Keratinocyte (primary cell): Measurements from ENCODE around the gene TENM4. TPM values are rescaled to one million over a fixed set of nuclear protein-coding genes. Genes with fewer than 3 reads are reported as not detected.

Experiments
- DNase-seq: peaks from one replicate; pipeline ENCODE4 v3.0.0-alpha.2; 2011; ENCODE audit warnings: low read depth, missing footprints, low spot score
- FAIRE-seq: peaks from 2 replicates; lab custom pipeline; 2011; peaks lifted over from hg19 to GRCh38; lab: Jason Lieb, UNC
- H2AFZ ChIP-seq: 2 replicates; pipeline ENCODE4 v1.6.0; 2012; ENCODE audit warnings: low read length, control low read depth, inconsistent platforms; ENCODE audit not compliant: control insufficient read depth
- H3K27ac ChIP-seq: 2 replicates; pipeline ENCODE4 v1.5.1; 2011; ENCODE audit warnings: low read length; ENCODE audit not compliant: control insufficient read depth, insufficient read depth
- H3K27me3 ChIP-seq: 3 replicates; pipeline ENCODE4 v1.6.0; 2011; ENCODE audit warnings: low read length; ENCODE audit not compliant: control insufficient read depth, insufficient read depth; ENCODE audit errors: extremely low read depth
- H3K36me3 ChIP-seq, 2 experiments: 2 replicates in 1 of 2; 3 replicates in 1 of 2; pipeline ENCODE4 v1.5.1; 2011; ENCODE audit warnings: low read length in 2 of 2, mild to moderate bottlenecking in 1 of 2; ENCODE audit not compliant: control insufficient read depth in 2 of 2, insufficient read depth in 2 of 2; ENCODE audit errors: extremely low read depth in 1 of 2
- H3K4me1 ChIP-seq: 3 replicates; pipeline ENCODE4 v1.5.1; 2011; ENCODE audit warnings: low read length; ENCODE audit not compliant: control insufficient read depth, insufficient read depth; ENCODE audit errors: extremely low read depth
- H3K4me2 ChIP-seq: 3 replicates; pipeline ENCODE4 v1.6.0; 2011; ENCODE audit warnings: low read depth, low read length; ENCODE audit not compliant: control insufficient read depth, insufficient read depth; ENCODE audit errors: extremely low read depth
- H3K4me3 ChIP-seq, 3 experiments: fragments of 200-600 bp in 1 of 3; sonication (generic) in 1 of 3; 2 replicates in 2 of 3; 3 replicates in 1 of 3; pipeline ENCODE4 v1.5.1; 2011 to 2016; ENCODE audit warnings: low read length in 3 of 3, mild to moderate bottlenecking in 3 of 3, control low read depth in 2 of 3, inconsistent platforms in 1 of 3, low read depth in 1 of 3, mixed read lengths in 1 of 3, mixed run types in 1 of 3, moderate library complexity in 1 of 3; ENCODE audit not compliant: control insufficient read depth in 2 of 3, insufficient read depth in 2 of 3; ENCODE audit errors: extremely low read depth in 1 of 3
- H3K79me2 ChIP-seq: 2 replicates; pipeline ENCODE4 v1.6.0; 2012; ENCODE audit warnings: low read length; ENCODE audit not compliant: control insufficient read depth, insufficient read depth
- H3K9ac ChIP-seq: 3 replicates; pipeline ENCODE4 v1.6.0; 2011; ENCODE audit warnings: low read length; ENCODE audit not compliant: control insufficient read depth, insufficient read depth; ENCODE audit errors: extremely low read depth
- H3K9me1 ChIP-seq: 3 replicates; pipeline ENCODE4 v1.6.0; 2011; ENCODE audit warnings: low read length; ENCODE audit not compliant: control insufficient read depth, insufficient read depth; ENCODE audit errors: extremely low read depth
- H3K9me3 ChIP-seq: 2 replicates; pipeline ENCODE4 v1.5.1; 2012; ENCODE audit warnings: low read depth, low read length; ENCODE audit not compliant: control insufficient read depth
- H4K20me1 ChIP-seq: 3 replicates; pipeline ENCODE4 v1.6.0; 2011; ENCODE audit warnings: low read length; ENCODE audit not compliant: control insufficient read depth, insufficient read depth; ENCODE audit errors: extremely low read depth
- CTCF ChIP-seq, 3 experiments: IDR thresholded peaks in 1 of 3; conservative IDR thresholded peaks in 1 of 3; optimal IDR thresholded peaks in 1 of 3; 2 replicates in 2 of 3; 3 replicates in 1 of 3; pipeline versions ENCODE3 to v1.5.1; 2011; ENCODE audit warnings: low read length in 3 of 3, mild to moderate bottlenecking in 3 of 3, moderate library complexity in 2 of 3, control low read depth in 1 of 3, inconsistent platforms in 1 of 3; ENCODE audit not compliant: insufficient read depth in 2 of 3; ENCODE audit errors: extremely low read depth in 1 of 3
- EZH2 ChIP-seq: IDR thresholded peaks from one replicate; pipeline ENCODE4 v1.6.1; 2012; ENCODE audit warnings: inconsistent platforms, mild to moderate bottlenecking, low read length, moderate library complexity
- dilution Hi-C: fragments of 300-500 bp; cut with MboI; formaldehyde crosslinking; loops from one replicate; pipeline ENCODE4 v1.7.0; 2020; ENCODE audit warnings: low sequenced_read_pairs; ENCODE audit not compliant: extremely low pct_ligation_motif_present
- polyA plus RNA-seq, 5 experiments: library from polyadenylated mRNA; depleted of rRNA in 3 of 5; stranded (reverse) in 3 of 5; stranded (forward) in 1 of 5; unstranded in 1 of 5; fragments of >200 nt; gene quantifications; 1 replicate in 1 of 5; 2 replicates in 3 of 5; 3 replicates in 1 of 5; pipeline versions ENCODE4 v1.2.1 to v1.2.3, GENCODE V29; 2011 to 2012; ENCODE audit warnings: missing spikeins in 2 of 5, low read depth in 1 of 5, low replicate concordance in 1 of 5

TENM4 gene
- polyA plus RNA-seq, 1 donor (not counting 4 experiments of a cell fraction or from before 2014, with no cell fraction given) = 3.5 TPM

- dilution Hi-C loops = no loop called here
- FAIRE-seq = no peak
Measured at GRCh38 chr11:78806214-78807004, 634.4 kb downstream of the TENM4 start.

DNA sequence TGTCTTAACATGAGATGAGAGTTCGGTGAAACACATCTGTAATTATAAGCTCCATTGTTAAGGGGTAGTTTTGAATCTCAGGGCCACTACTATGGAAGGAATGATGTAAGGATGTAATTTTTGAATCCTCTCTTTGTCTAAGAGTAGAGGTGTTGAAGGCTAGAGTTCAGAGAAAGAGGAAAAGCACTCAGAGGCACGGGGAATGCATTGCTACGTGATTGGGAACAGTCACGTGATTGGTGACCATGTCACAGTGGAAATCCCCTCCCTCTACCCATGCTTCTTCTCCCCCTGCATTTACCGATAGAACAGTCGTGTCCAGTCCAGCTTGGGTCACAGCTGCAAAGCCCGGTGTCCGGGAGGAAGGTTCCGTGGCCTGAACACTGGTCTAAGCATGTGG is 635.8 kb downstream of the TENM4 start:
- no peak overlapping the region for H3K9ac ChIP-seq
- no peak overlapping the region for H2AFZ ChIP-seq
- H3K9me3 ChIP-seq = no peaks in the 10 kb centered on the region
- no peak for TF ChIP-seq CTCF (optimal IDR thresholded peaks at IDR 0.05 in 1 of 3, IDR thresholded peaks at IDR 0.05 in 1 of 3, conservative IDR thresholded peaks at IDR 0.05 in 1 of 3; ENCODE audit: extremely low read depth in 1 of 3, insufficient read depth in 2 of 3, low read length in 3 of 3)
- TF ChIP-seq EZH2 = no peak
- H3K4me3 ChIP-seq = no peak overlapping the region
- H4K20me1 ChIP-seq = no peaks in the 10 kb centered on the region
- no peak for FAIRE-seq
- peaks cover 0 to 2% of the 10 kb centered on the region in 2 experiments for H3K36me3 ChIP-seq
- peaks cover 2% of the 10 kb centered on the region for H3K9me1 ChIP-seq
- no peak for DNase-seq
- no peaks in the 10 kb centered on the region for H3K79me2 ChIP-seq
- H3K4me1 ChIP-seq = peaks cover 22% of the 10 kb centered on the region
- H3K4me2 ChIP-seq = no peak overlapping the region
- dilution Hi-C loops = no loop called here
- H3K27me3 ChIP-seq = no peaks in the 10 kb centered on the region
- no peak overlapping the region for H3K27ac ChIP-seq

More at GRCh38 chr11:78806214-78807004, 634.4 kb downstream of the TENM4 start:
- no peaks in the 10 kb centered on the region for H4K20me1 ChIP-seq
- peaks cover 13% of the 10 kb centered on the region for H3K4me1 ChIP-seq
- no peak overlapping the region for H3K27ac ChIP-seq
- peaks cover 2% of the 10 kb centered on the region for H3K9me1 ChIP-seq
- no peak overlapping the region for H3K4me3 ChIP-seq
- H3K9me3 ChIP-seq = no peaks in the 10 kb centered on the region
- H3K27me3 ChIP-seq = no peaks in the 10 kb centered on the region
- peaks cover 0 to 2% of the 10 kb centered on the region in 2 experiments for H3K36me3 ChIP-seq
- H3K79me2 ChIP-seq = no peaks in the 10 kb centered on the region
- no peak for TF ChIP-seq CTCF (optimal IDR thresholded peaks at IDR 0.05 in 1 of 3, IDR thresholded peaks at IDR 0.05 in 1 of 3, conservative IDR thresholded peaks at IDR 0.05 in 1 of 3; ENCODE audit: extremely low read depth in 1 of 3, insufficient read depth in 2 of 3, low read length in 3 of 3)
- TF ChIP-seq EZH2 = no peak
- H2AFZ ChIP-seq = no peak overlapping the region
- H3K4me2 ChIP-seq = no peak overlapping the region
- H3K9ac ChIP-seq = no peak overlapping the region
- no peak for DNase-seq
